ENCODE results near the gene ARHGEF7.

The ARHGEF7 gene

GRCh38 chr13:111262281-111262680 is 147.2 kb downstream of the ARHGEF7 start:
- no peak for TF ChIP-seq CTCF (IDR thresholded peaks at IDR 0.05; ENCODE audit: control insufficient read depth, insufficient read depth, low read depth, low read length, missing control alignments)
- H3K4me3 ChIP-seq (ENCODE audit: control insufficient read depth, low read depth, low read length): no peak overlapping the region
- no peak for DNase-seq (ENCODE audit: low read depth)

- TF ChIP-seq CTCF (IDR thresholded peaks at IDR 0.05; ENCODE audit: control insufficient read depth, insufficient read depth, low read depth, low read length, missing control alignments): no peak
- H3K4me3 ChIP-seq (ENCODE audit: control insufficient read depth, low read depth, low read length): no peak overlapping the region
- DNase-seq (ENCODE audit: low read depth): no peak
Measured at GRCh38 chr13:111262715-111263114, 147.6 kb downstream of the ARHGEF7 start.

GRCh38 chr13:111263566-111263965 is 148.5 kb downstream of the ARHGEF7 start:
- no peak overlapping the region for H3K4me3 ChIP-seq (ENCODE audit: control insufficient read depth, low read depth, low read length)
- TF ChIP-seq CTCF (IDR thresholded peaks at IDR 0.05; ENCODE audit: control insufficient read depth, insufficient read depth, low read depth, low read length, missing control alignments): no peak
- DNase-seq (ENCODE audit: low read depth): no peak

- DNase-seq (ENCODE audit: low read depth): no peak
- no peak for TF ChIP-seq CTCF (IDR thresholded peaks at IDR 0.05; ENCODE audit: control insufficient read depth, insufficient read depth, low read depth, low read length, missing control alignments)
- H3K4me3 ChIP-seq (ENCODE audit: control insufficient read depth, low read depth, low read length): no peak overlapping the region
Measured at GRCh38 chr13:111265006-111265700, 150.0 kb downstream of the ARHGEF7 start.

GRCh38 chr13:111265701-111266035 is 150.6 kb downstream of the ARHGEF7 start:
- TF ChIP-seq CTCF (IDR thresholded peaks at IDR 0.05; ENCODE audit: control insufficient read depth, insufficient read depth, low read depth, low read length, missing control alignments): no peak
- no peak for DNase-seq (ENCODE audit: low read depth)
- no peak overlapping the region for H3K4me3 ChIP-seq (ENCODE audit: control insufficient read depth, low read depth, low read length)

GRCh38 chr13:111267205-111267604 is 152.1 kb downstream of the ARHGEF7 start:
- DNase-seq (ENCODE audit: low read depth): no peak
- TF ChIP-seq CTCF (IDR thresholded peaks at IDR 0.05; ENCODE audit: control insufficient read depth, insufficient read depth, low read depth, low read length, missing control alignments): no peak
- no peak overlapping the region for H3K4me3 ChIP-seq (ENCODE audit: control insufficient read depth, low read depth, low read length)

GRCh38 chr13:111267784-111268183 is 152.7 kb downstream of the ARHGEF7 start:
- no peak overlapping the region for H3K4me3 ChIP-seq (ENCODE audit: control insufficient read depth, low read depth, low read length)
- no peak for DNase-seq (ENCODE audit: low read depth)
- no peak for TF ChIP-seq CTCF (IDR thresholded peaks at IDR 0.05; ENCODE audit: control insufficient read depth, insufficient read depth, low read depth, low read length, missing control alignments)
